Activated T-helper 1 cell treated with anti-CD3 and anti-CD28 coated beads, Interleukin-12 subunit alpha, Interleukin-12 subunit beta, Interleukin-2, Interleukin-4 antibody, amounts not matched to agents 30 ng/mL and 10 ng/mL and 1 ng/mL, durations not matched to agents 14 hours and 24 hours and 36 hours (primary cell): ENCODE data around the gene OSBPL9. TPM values are rescaled to one million over a fixed set of nuclear protein-coding genes. Genes with fewer than 3 reads are reported as not detected.

Source experiments
- DNase-seq: peaks from one replicate; pipeline ENCODE4 v3.0.0; 2021; ENCODE audit warnings: low spot score
- H3K27ac Mint-ChIP-seq: one replicate; pipeline ENCODE4 v1.8.0; 2021; ENCODE audit warnings: mild to moderate bottlenecking, mixed read lengths
- H3K27me3 Mint-ChIP-seq: one replicate; pipeline ENCODE4 v1.8.0; 2022; ENCODE audit warnings: mild to moderate bottlenecking, moderate library complexity, mixed read lengths; ENCODE audit not compliant: insufficient read depth
- H3K36me3 Mint-ChIP-seq: one replicate; pipeline ENCODE4 v1.8.0; 2021; ENCODE audit warnings: low read depth, mixed read lengths
- H3K4me1 Mint-ChIP-seq: one replicate; pipeline ENCODE4 v1.8.0; 2021; ENCODE audit warnings: low read depth, mixed read lengths
- H3K4me3 Mint-ChIP-seq: one replicate; pipeline ENCODE4 v1.8.0; 2021; ENCODE audit warnings: mild to moderate bottlenecking, moderate library complexity, mixed read lengths
- H3K9me3 Mint-ChIP-seq: one replicate; pipeline ENCODE4 v1.8.0; 2021; ENCODE audit warnings: mixed read lengths
- intact Hi-C: fragments of 100-400 bp; cut with micrococcal nuclease; formaldehyde crosslinking; loops from one replicate; pipeline ENCODE4 v1.15.1; 2024
- total RNA-seq: library from RNA; stranded (reverse); gene quantifications from 2 replicates; pipeline ENCODE4 v1.2.3, GENCODE V29; 2022

OSBPL9 gene
- total RNA-seq, 1 donor from 2014 or later: 48.1 TPM

DNA sequence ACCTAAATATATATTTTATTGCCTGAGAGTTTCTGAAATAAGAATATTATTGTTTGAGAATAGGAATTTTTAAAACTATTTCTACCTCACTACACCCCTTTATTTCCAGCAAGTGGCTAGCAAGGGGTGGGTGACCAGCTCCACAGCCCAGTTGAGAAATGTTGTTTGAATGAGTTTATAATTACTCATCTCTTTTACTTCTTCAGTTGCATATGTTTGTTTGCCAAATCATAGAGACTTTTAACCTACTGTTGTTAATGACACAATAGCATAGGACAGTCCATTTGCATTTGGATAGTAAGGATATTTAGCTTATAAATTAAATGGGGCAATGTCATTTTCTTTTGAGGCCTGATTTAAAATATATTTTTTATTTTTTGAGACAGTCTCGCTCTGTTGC lies 133.8 kb downstream of the OSBPL9 start:
- Mint-ChIP-seq H3K27ac (no peak overlapping the region), H3K36me3 (peaks cover 31% of the 10 kb centered on the region), H3K9me3 (no peaks in the 10 kb centered on the region), H3K27me3 (no peaks in the 10 kb centered on the region), H3K4me3 (no peak overlapping the region), H3K4me1 (peaks cover 6% of the 10 kb centered on the region)
- intact Hi-C loops: no loop called here
- DNase-seq: no peak

- Mint-ChIP-seq H3K4me3 (no peak overlapping the region), H3K27me3 (no peaks in the 10 kb centered on the region), H3K9me3 (no peaks in the 10 kb centered on the region), H3K36me3 (peaks cover 29% of the 10 kb centered on the region), H3K4me1 (peaks cover 6% of the 10 kb centered on the region), H3K27ac (no peak overlapping the region)
- intact Hi-C loops: no loop called here
- DNase-seq: no peak
Observed at GRCh38 chr1:51752073-51752948, 135.4 kb downstream of the OSBPL9 start.

DNA sequence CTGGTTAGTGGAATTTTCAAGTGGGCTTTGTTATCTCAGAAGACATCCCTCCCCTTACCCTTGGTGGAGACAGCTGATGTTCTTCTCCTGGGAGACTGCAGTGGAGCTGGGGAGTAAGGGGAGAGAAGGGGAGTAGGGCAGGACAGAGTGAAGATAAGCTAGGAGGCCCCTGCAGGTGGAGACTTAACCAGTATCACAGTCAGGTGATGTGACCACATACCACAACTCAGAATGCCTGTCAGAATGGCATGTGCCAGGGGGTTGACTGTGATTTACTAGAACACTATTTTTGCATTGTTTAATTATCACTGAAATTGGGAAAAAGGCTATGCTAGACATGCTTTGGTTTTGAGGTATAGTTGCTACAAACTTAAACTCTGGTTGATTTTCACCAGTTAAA lies 137.1 kb downstream of the OSBPL9 start:
- intact Hi-C loops: no loop called here

DNA sequence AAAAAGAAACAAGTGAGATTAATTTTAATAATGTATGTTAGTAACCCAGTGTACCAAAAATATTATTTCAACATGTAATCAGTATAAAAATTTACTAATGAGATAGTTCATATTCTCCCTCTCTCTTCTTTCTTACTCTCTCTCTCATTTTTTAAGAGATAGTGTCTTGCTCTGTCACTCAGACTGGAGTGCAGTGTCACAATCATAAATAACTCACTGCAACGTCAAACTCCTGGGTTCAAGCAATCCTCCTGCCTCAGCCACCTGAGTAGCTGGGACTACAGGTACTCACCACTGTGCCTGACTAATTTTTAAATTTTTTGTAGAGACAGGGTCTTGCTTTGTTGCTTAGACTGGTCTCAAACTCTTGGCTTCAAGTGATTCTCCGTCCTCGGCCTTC lies 137.8 kb downstream of the OSBPL9 start:
- no peaks in the 10 kb centered on the region for H3K9me3 Mint-ChIP-seq
- no peak overlapping the region for H3K27ac Mint-ChIP-seq
- H3K4me1 Mint-ChIP-seq: peaks cover 6% of the 10 kb centered on the region
- DNase-seq: no peak
- peaks cover 28% of the 10 kb centered on the region for H3K36me3 Mint-ChIP-seq
- no peaks in the 10 kb centered on the region for H3K27me3 Mint-ChIP-seq
- no peak overlapping the region for H3K4me3 Mint-ChIP-seq
- intact Hi-C loops: no loop called here

More for the DNA sequence above, 137.1 kb downstream of the OSBPL9 start:
- Mint-ChIP-seq H3K9me3 (no peaks in the 10 kb centered on the region), H3K4me1 (peaks cover 6% of the 10 kb centered on the region), H3K4me3 (no peak overlapping the region), H3K27me3 (no peaks in the 10 kb centered on the region), H3K27ac (no peak overlapping the region), H3K36me3 (peaks cover 28% of the 10 kb centered on the region)
- DNase-seq: no peak

DNA sequence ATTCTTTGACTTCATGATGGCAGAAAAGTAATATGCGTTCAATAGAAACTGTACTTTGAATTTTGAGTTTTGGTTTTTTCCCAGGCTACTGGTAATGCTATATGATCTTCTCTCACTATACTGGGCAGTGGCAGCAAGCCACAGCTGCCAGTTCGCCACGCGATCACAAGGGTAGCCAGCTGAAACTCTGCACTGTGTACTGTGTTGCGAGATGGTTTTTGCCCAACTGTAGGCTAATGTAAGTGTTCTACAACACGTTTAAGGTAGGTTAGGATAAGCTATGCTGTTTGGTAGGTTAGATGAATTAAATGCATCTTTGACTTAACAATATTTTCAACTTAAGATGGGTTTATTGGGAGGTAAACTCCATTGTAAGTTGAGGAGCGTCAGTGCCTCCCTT lies 138.5 kb downstream of the OSBPL9 start:
- peaks cover 29% of the 10 kb centered on the region for H3K36me3 Mint-ChIP-seq
- no peaks in the 10 kb centered on the region for H3K9me3 Mint-ChIP-seq
- H3K27ac Mint-ChIP-seq: no peak overlapping the region
- DNase-seq: no peak
- no peaks in the 10 kb centered on the region for H3K27me3 Mint-ChIP-seq
- H3K4me1 Mint-ChIP-seq: peaks cover 11% of the 10 kb centered on the region
- intact Hi-C loops: no loop called here
- H3K4me3 Mint-ChIP-seq: no peak overlapping the region

GRCh38 chr1:51756290-51756689 lies 139.4 kb downstream of the OSBPL9 start:
- no peak for DNase-seq
- Mint-ChIP-seq H3K4me3 (no peak overlapping the region), H3K4me1 (peaks cover 18% of the 10 kb centered on the region), H3K27me3 (no peaks in the 10 kb centered on the region), H3K27ac (no peak overlapping the region), H3K9me3 (no peaks in the 10 kb centered on the region), H3K36me3 (peaks cover 27% of the 10 kb centered on the region)
- intact Hi-C loops: no loop called here

- no peak for DNase-seq
- Mint-ChIP-seq H3K27ac (no peak overlapping the region), H3K27me3 (no peaks in the 10 kb centered on the region), H3K4me1 (peaks cover 18% of the 10 kb centered on the region), H3K36me3 (peaks cover 25% of the 10 kb centered on the region), H3K4me3 (no peak overlapping the region), H3K9me3 (no peaks in the 10 kb centered on the region)
- intact Hi-C loops: no loop called here
Observed at GRCh38 chr1:51758310-51758709, 141.4 kb downstream of the OSBPL9 start.

- H3K9me3 Mint-ChIP-seq: no peaks in the 10 kb centered on the region
- H3K27me3 Mint-ChIP-seq: no peaks in the 10 kb centered on the region
- no peak overlapping the region for H3K4me3 Mint-ChIP-seq
- H3K4me1 Mint-ChIP-seq: peaks cover 12% of the 10 kb centered on the region
- H3K36me3 Mint-ChIP-seq: peaks cover 19% of the 10 kb centered on the region
- intact Hi-C loops: loop anchor here (10.0 kb wide), 1 partner anchor 316 kb away; no protein-coding TSS in a partner anchor
- no peak for DNase-seq
- no peak overlapping the region for H3K27ac Mint-ChIP-seq
Observed at GRCh38 chr1:51760872-51761271, 144.0 kb downstream of the OSBPL9 start.

GRCh38 chr1:51761351-51761750 lies 144.5 kb downstream of the OSBPL9 start:
- H3K27me3 Mint-ChIP-seq: no peaks in the 10 kb centered on the region
- peaks cover 19% of the 10 kb centered on the region for H3K36me3 Mint-ChIP-seq
- H3K9me3 Mint-ChIP-seq: no peaks in the 10 kb centered on the region
- DNase-seq: no peak
- peaks cover 12% of the 10 kb centered on the region for H3K4me1 Mint-ChIP-seq
- no peak overlapping the region for H3K4me3 Mint-ChIP-seq
- intact Hi-C loops: loop anchor here (10.0 kb wide), 1 partner anchor 317 kb away; no protein-coding TSS in a partner anchor
- no peak overlapping the region for H3K27ac Mint-ChIP-seq

GRCh38 chr1:51768971-51769588 lies 152.2 kb downstream of the OSBPL9 start:
- H3K36me3 Mint-ChIP-seq: peaks cover 32% of the 10 kb centered on the region
- intact Hi-C loops: loop anchor here (1.0 to 10.0 kb wide), 6 partner anchors 42 to 324 kb away; partner anchors contain the start of genes EPS15 and OSBPL9
- H3K4me3 Mint-ChIP-seq: no peak overlapping the region
- no peaks in the 10 kb centered on the region for H3K27me3 Mint-ChIP-seq
- H3K27ac Mint-ChIP-seq: no peak overlapping the region
- H3K4me1 Mint-ChIP-seq: peaks cover 8% of the 10 kb centered on the region
- no peak for DNase-seq
- H3K9me3 Mint-ChIP-seq: no peaks in the 10 kb centered on the region

DNA sequence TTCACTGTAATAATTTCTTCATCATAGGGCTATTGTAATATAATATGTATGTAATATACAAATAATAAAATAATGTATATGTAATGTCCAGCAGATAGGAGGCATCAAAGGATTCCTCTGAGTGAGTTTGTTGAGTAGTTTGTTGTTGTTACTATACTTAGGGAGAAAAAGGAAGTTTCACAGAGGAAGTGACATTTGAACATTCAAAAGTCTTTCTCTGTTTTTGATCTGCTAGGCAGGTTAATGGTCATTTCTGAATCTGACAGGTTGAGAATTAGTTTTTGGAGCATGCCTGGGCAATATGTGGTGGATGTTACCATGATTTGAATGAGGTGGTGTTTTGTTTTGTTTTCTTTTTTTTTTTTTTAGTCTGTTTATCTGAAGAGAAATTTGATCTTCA lies 159.5 kb downstream of the OSBPL9 start:
- Mint-ChIP-seq H3K27ac (no peak overlapping the region), H3K36me3 (peaks cover 36% of the 10 kb centered on the region), H3K9me3 (no peaks in the 10 kb centered on the region), H3K4me3 (no peak overlapping the region), H3K4me1 (peaks cover 17% of the 10 kb centered on the region), H3K27me3 (no peaks in the 10 kb centered on the region)
- intact Hi-C loops: no loop called here
- no peak for DNase-seq

- H3K36me3 Mint-ChIP-seq: peaks cover 26% of the 10 kb centered on the region
Observed at GRCh38 chr1:51780927-51781326, 164.0 kb downstream of the OSBPL9 start.

GRCh38 chr1:51784997-51785421 lies 168.1 kb downstream of the OSBPL9 start:
- Mint-ChIP-seq H3K4me1 (no peaks in the 10 kb centered on the region), H3K4me3 (no peak overlapping the region), H3K9me3 (no peaks in the 10 kb centered on the region), H3K27me3 (no peaks in the 10 kb centered on the region), H3K27ac (no peak overlapping the region), H3K36me3 (peaks cover 51% of the 10 kb centered on the region)
- intact Hi-C loops: no loop called here
- DNase-seq: no peak

More at GRCh38 chr1:51780927-51781326, 164.0 kb downstream of the OSBPL9 start:
- no peak for DNase-seq
- H3K27ac Mint-ChIP-seq: no peak overlapping the region
- intact Hi-C loops: no loop called here
- H3K27me3 Mint-ChIP-seq: no peaks in the 10 kb centered on the region
- H3K4me1 Mint-ChIP-seq: peaks cover 9% of the 10 kb centered on the region
- no peaks in the 10 kb centered on the region for H3K9me3 Mint-ChIP-seq
- no peak overlapping the region for H3K4me3 Mint-ChIP-seq
